GM12878 (cell line): ENCODE measurements around the gene NUDT5. TPM values are rescaled to one million over a fixed set of nuclear protein-coding genes. Genes with fewer than 3 reads are reported as not detected.
A peak's percentile ranks its signal among the peaks of the same experiment; 100 is the strongest.

ENCODE experiments used
- ATAC-seq: fragments of 200-7000 bp; cut with Tn5 transposase; 3 replicates; pipeline ENCODE4 v1.9.1; 2020; ENCODE audit warnings: mild to moderate bottlenecking, moderate library complexity
- BruUV-seq: library from RNA; stranded (reverse); fragments of 400-500 nt; replicated peaks from 2 replicates; lab custom pipeline; 2021; lab: Mats Ljungman, UMichigan
- CTCF ChIA-PET: fragments of 300-600 bp; sonication (Branson Sonifier 250); formaldehyde crosslinking; extraction: SDS; loops from one replicate; lab custom pipeline; 2021; ENCODE audit warnings: inconsistent platforms; lab: Yijun Ruan, JAX
- POLR2A ChIA-PET: fragments of 350-600 bp; formaldehyde crosslinking; extraction: SDS; loops from one replicate; lab custom pipeline; 2021; ENCODE audit warnings: inconsistent platforms; lab: Charles Lee
- RAD21 ChIA-PET: fragments of 300-600 bp; sonication (Branson Sonifier 250); formaldehyde crosslinking; loops from one replicate; lab custom pipeline; 2023; ENCODE audit warnings: antibody characterized with exemption; ENCODE audit not compliant: unreplicated experiment; lab: Charles Lee
- SMC1A ChIA-PET: fragments of 300-600 bp; sonication (Branson Sonifier 250); formaldehyde crosslinking; loops from one replicate; lab custom pipeline; 2023; ENCODE audit not compliant: unreplicated experiment, uncharacterized antibody; lab: Charles Lee
- DNase-seq: peaks from one replicate; pipeline ENCODE4 v3.0.0-alpha.2; 2011; ENCODE audit warnings: low read depth, low spot score
- FAIRE-seq: peaks from 3 replicates; lab custom pipeline; 2011; peaks lifted over from hg19 to GRCh38; lab: Jason Lieb, UNC
- H2AFZ ChIP-seq: 2 replicates; pipeline ENCODE4 v1.6.0; 2011; ENCODE audit warnings: low read depth, low read length, control low read depth; ENCODE audit not compliant: control insufficient read depth
- H3K27ac ChIP-seq: 2 replicates; pipeline ENCODE4 v1.5.1; 2011; ENCODE audit warnings: control low read depth; ENCODE audit not compliant: control insufficient read depth, insufficient read depth
- H3K27me3 ChIP-seq, 2 experiments: replicated peaks in 1 of 2; 2 replicates each; pipeline versions ENCODE4 v1.6.0 to v1.6.1; 2011; ENCODE audit warnings: low read length in 1 of 2; ENCODE audit not compliant: control insufficient read depth in 2 of 2, insufficient read depth in 2 of 2
- H3K36me3 ChIP-seq, 2 experiments: 2 replicates each; pipeline ENCODE4 v1.5.1; 2011; ENCODE audit warnings: low read length in 1 of 2; ENCODE audit not compliant: control insufficient read depth in 2 of 2, insufficient read depth in 2 of 2
- H3K4me1 ChIP-seq: 2 replicates; pipeline ENCODE4 v1.6.1; 2011; ENCODE audit warnings: mild to moderate bottlenecking, low read length, moderate library complexity, mixed read lengths; ENCODE audit not compliant: control insufficient read depth, insufficient read depth
- H3K4me2 ChIP-seq: 2 replicates; pipeline ENCODE4 v1.6.0; 2011; ENCODE audit warnings: control low read depth; ENCODE audit not compliant: control insufficient read depth, insufficient read depth
- H3K4me3 ChIP-seq: fragments of 200-600 bp; sonication (generic); 2 replicates; pipeline ENCODE4 v1.5.1; 2016
- H3K79me2 ChIP-seq: 2 replicates; pipeline ENCODE4 v1.6.0; 2011; ENCODE audit warnings: low read length; ENCODE audit not compliant: control insufficient read depth, insufficient read depth
- H3K9ac ChIP-seq: 2 replicates; pipeline ENCODE4 v1.8.0; 2011; ENCODE audit warnings: low read length, control low read depth, mixed read lengths; ENCODE audit not compliant: control insufficient read depth, insufficient read depth
- H3K9me3 ChIP-seq: replicated peaks from 3 replicates; pipeline ENCODE4 v1.5.1; 2011; ENCODE audit warnings: mild to moderate bottlenecking, low read length; ENCODE audit not compliant: control insufficient read depth, insufficient read depth
- H4K20me1 ChIP-seq: 2 replicates; pipeline ENCODE4 v1.6.0; 2011; ENCODE audit not compliant: control insufficient read depth, insufficient read depth
- BHLHE40 ChIP-seq, 2 experiments: fragments of 450-650 bp in 1 of 2; IDR thresholded peaks; 2 replicates each; pipeline ENCODE4 v1.6.1; 2011 to 2017; ENCODE audit warnings: low read depth in 2 of 2, borderline replicate concordance in 1 of 2, improper control_type of control experiment in 1 of 2, low read length in 1 of 2, mild to moderate bottlenecking in 1 of 2
- HCFC1 ChIP-seq: fragments of 150-350 bp; IDR thresholded peaks from 2 replicates; pipeline ENCODE4 v1.6.1; 2014; ENCODE audit warnings: low read length
- POLR2A ChIP-seq: IDR thresholded peaks from 2 replicates; pipeline ENCODE4 v1.6.1; 2011; ENCODE audit warnings: low read depth, mild to moderate bottlenecking, low read length
- RELB ChIP-seq: fragments of 450-650 bp; IDR thresholded peaks from 2 replicates; pipeline ENCODE4 v1.6.1; 2017; ENCODE audit warnings: low read depth, mild to moderate bottlenecking, moderate library complexity
- SPI1 ChIP-seq: IDR thresholded peaks from 2 replicates; pipeline ENCODE4 v1.6.1; 2011; ENCODE audit warnings: low read depth, mild to moderate bottlenecking, low read length, moderate library complexity, borderline replicate concordance; ENCODE audit not compliant: insufficient read depth
- SUPT20H ChIP-seq: IDR thresholded peaks from 2 replicates; pipeline ENCODE4 v1.6.1; 2011; ENCODE audit warnings: low read depth, mild to moderate bottlenecking, low read length, moderate library complexity, borderline replicate concordance; ENCODE audit not compliant: control insufficient read depth
- USF2 ChIP-seq: IDR thresholded peaks from 2 replicates; pipeline ENCODE4 v1.6.1; 2011; ENCODE audit warnings: low read depth, low read length, improper control_type of control experiment, borderline replicate concordance
- ZBED1 ChIP-seq: IDR thresholded peaks from 2 replicates; pipeline ENCODE4 v1.6.1; 2016; ENCODE audit warnings: borderline replicate concordance
- ZBTB11 ChIP-seq: fragments of 450-650 bp; formaldehyde crosslinking; IDR thresholded peaks from 2 replicates; pipeline ENCODE4 v1.5.0; 2022; ENCODE audit warnings: mild to moderate bottlenecking, missing genetic modification characterization
- ZNF207 ChIP-seq: fragments of 450-650 bp; IDR thresholded peaks from 2 replicates; pipeline ENCODE4 v1.6.1; 2014; ENCODE audit warnings: antibody characterized with exemption, mild to moderate bottlenecking, borderline replicate concordance
- ZNF217 ChIP-seq: fragments of 450-650 bp; IDR thresholded peaks from 2 replicates; pipeline ENCODE4 v1.6.1; 2017; ENCODE audit warnings: antibody characterized with exemption, mild to moderate bottlenecking
- ZZZ3 ChIP-seq: IDR thresholded peaks from 2 replicates; pipeline ENCODE4 v1.6.1; 2011; ENCODE audit warnings: low read depth; ENCODE audit not compliant: control insufficient read depth, insufficient read length
- WGBS: methylation state at CpG from one replicate; pipeline ENCODE4 v1.1.6; 2016; ENCODE audit warnings: low lambda C conversion rate; ENCODE audit not compliant: insufficient replicate concordance, insufficient coverage; ENCODE audit errors: missing lambda C conversion rate; 5-methylcytosine and 5-hydroxymethylcytosine counted together
- in situ Hi-C: fragments of 300-500 bp; cut with MboI; formaldehyde crosslinking; loops from 9 replicates; pipeline ENCODE4 v1.14.3; 2018; ENCODE audit warnings: mixed read lengths
- intact Hi-C: fragments of 100-400 bp; cut with micrococcal nuclease; formaldehyde crosslinking; loops from one replicate; pipeline ENCODE4 v1.14.2; 2022; ENCODE audit not compliant: unreplicated experiment
- polyA plus RNA-seq, 11 experiments: library from polyadenylated mRNA; depleted of rRNA in 4 of 11; unstranded in 6 of 11; stranded (reverse) in 5 of 11; fragments of >200 nt; fragmentation: Nextera tagmentation in 4 of 11; fragmentation: Illumina TruSeq in 1 of 11; extraction: Ambion mirVana in 4 of 11; extraction: Trizol in 1 of 11; gene quantifications; 1 replicate in 1 of 11; 2 replicates in 10 of 11; pipeline versions ENCODE4 v1.2.1 to v1.2.3, GENCODE V29; 2011 to 2016; ENCODE audit warnings: inconsistent platforms in 2 of 11, missing spikeins in 2 of 11, low read depth in 1 of 11
- total RNA-seq, 4 experiments: library from RNA; depleted of rRNA in 3 of 4; stranded (reverse); fragments of >200 nt in 3 of 4; fragmentation: Illumina TruSeq in 1 of 4; extraction: Trizol in 1 of 4; gene quantifications; 2 replicates each; pipeline versions ENCODE4 v1.2.1 to v1.2.3, GENCODE V29; 2013 to 2021

NUDT5 gene
- total and polyA plus RNA-seq, 10 of the 15 experiments (the other 5 are each of a cell fraction or from before 2014, with no cell fraction given), result 74.1 to 345 (median 153) TPM

DNA sequence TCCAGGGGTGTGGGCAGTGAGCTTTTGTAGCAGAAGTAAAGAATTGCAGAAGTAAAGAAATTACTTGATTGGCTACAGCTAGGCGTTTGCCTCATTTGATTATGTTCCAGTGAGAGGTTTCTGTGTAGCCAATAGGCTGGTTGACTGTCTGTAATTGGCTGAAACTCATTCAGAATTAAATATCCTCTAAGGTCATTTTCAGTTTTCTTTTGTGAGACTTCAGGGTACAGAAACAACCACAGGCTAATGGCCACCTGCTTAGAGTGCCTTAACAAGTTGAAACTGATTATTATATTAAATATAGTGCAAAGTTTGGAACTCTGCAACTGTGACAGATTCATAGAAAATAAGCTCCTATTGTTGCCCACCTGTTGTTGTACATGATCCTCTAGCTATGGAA is 55.7 kb downstream of the NUDT5 start:
- SMC1A ChIA-PET, result interaction anchor here (1.3 kb wide), 2 partner anchors 28 to 153 kb away, joined by 3 to 4 read pairs; no protein-coding TSS in a partner anchor
- CTCF ChIA-PET, result interaction anchor here (0.6 to 1.3 kb wide), 6 partner anchors 15 to 933 kb away, joined by 3 to 4 read pairs (median 3); no protein-coding TSS in a partner anchor
- H3K27me3 ChIP-seq, result no peaks in the 10 kb centered on the region
- H3K9ac ChIP-seq, result no peak overlapping the region
- no peak overlapping the region for H3K4me2 ChIP-seq
- H3K79me2 ChIP-seq, result no peaks in the 10 kb centered on the region
- H3K27ac ChIP-seq, result no peak overlapping the region
- POLR2A ChIA-PET, result interaction anchor here (0.6 to 1.6 kb wide), 3 partner anchors 9 to 145 kb away, joined by 3 to 4 read pairs (median 3); no protein-coding TSS in a partner anchor
- DNase-seq (no peak), FAIRE-seq (no peak), ATAC-seq (peak; percentile 74)
- H3K4me3 ChIP-seq, result no peak overlapping the region
- in situ Hi-C loops (no loop called here), intact Hi-C loops (no loop called here)
- 69% methylated on average over 1 of the region's 1 CpG for WGBS
- no peaks in the 10 kb centered on the region for H3K9me3 ChIP-seq
- RAD21 ChIA-PET, result no interaction called here
- no peaks in the 10 kb centered on the region for H3K4me1 ChIP-seq
- H4K20me1 ChIP-seq, result no peaks in the 10 kb centered on the region
- peaks cover 6 to 12% of the 10 kb centered on the region in 2 experiments; a peak in 3 of 4 replicates for H3K36me3 ChIP-seq
- no TSS peak for BruUV-seq
- no peak overlapping the region for H2AFZ ChIP-seq
- TF ChIP-seq SPI1, result no peak
- TF ChIP-seq ZNF207, result no peak
- no peak for TF ChIP-seq POLR2A
- TF ChIP-seq SUPT20H, result no peak
- TF ChIP-seq BHLHE40 (IDR thresholded peaks at IDR 0.05; ENCODE audit: borderline replicate concordance in 1 of 2, low read depth in 2 of 2, low read length in 1 of 2), result no peak
- no peak for TF ChIP-seq ZZZ3
- TF ChIP-seq ZBTB11 (CRISPR knock-in tag), result no peak
- TF ChIP-seq ZBED1, result no peak
- TF ChIP-seq USF2, result no peak
- no peak for TF ChIP-seq RELB
- TF ChIP-seq HCFC1, result no peak
- TF ChIP-seq ZNF217, result no peak
